NK-92 (cell line): ENCODE measurements around the gene RFFL.

ENCODE experiments used
- DNase-seq: peaks from one replicate; lab custom pipeline; 2025; ENCODE audit not compliant: unreplicated experiment; lab: John Stamatoyannopoulos, UW

Gene RFFL

DNA sequence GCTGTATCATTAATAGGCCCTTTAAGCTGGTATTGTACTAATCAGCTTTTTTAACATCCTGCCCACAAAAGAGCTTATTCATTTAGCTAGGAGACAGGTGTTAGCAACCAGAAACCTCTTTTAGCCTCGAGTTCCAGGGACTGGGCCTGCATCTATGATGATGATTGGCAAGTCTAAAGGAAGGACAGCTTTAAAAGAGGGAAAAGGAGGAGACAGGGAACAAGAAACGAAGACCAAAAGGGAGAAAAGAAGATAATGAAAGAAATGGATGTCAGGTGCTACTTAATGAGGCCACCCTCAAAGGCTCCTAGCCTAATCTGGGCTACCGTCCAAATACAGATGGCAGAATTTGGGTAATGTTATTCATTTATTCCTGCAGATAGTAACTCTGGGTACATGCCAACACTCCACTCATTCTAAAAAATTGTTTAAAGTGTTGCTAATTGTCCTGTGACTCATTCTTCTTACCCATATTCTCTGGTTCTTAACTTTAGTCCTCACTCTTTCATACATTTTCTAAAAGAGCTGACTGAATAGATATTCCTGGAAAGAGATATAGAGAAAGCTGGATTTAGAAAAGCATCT, 18.7 kb upstream of the RFFL start:
- DNase-seq, result no peak

DNA sequence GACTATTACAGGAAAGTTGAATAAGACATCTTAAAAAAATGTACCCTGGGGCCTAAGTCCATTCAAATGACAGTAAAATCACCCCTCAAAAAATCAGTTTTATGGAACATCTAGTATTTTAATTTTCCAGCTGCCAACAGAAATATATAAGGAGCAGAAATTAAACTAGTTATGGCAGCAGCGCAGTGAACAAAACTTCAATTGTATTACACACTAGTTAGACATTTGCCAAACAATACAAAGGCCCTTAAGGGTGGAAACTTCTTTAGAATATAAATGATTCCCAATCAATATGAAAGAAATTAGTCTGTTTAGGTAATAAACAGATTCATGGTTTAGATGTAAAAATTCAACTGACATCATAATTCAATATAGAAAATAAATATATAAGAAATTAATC, 18.1 kb upstream of the RFFL start:
- no peak for DNase-seq

DNA sequence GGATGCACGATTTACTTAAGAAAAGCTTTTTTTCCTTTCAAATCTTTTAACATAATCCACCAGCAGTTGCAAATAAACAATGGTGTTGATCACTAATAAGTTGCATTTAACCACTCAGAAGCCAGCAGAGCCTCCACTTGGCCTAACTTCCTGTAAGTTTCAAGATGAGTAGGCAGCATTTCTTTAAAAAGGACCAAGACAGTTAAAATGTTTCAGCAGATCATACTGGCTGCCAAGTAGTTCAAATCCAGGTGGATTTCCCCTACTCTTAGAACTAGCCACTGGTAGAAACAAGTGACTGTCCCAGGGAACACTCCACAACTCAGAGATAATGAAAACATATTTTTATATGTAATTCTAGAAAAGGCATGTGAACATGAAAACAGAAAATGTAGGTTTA, 17.0 kb upstream of the RFFL start:
- DNase-seq, result no peak

DNA sequence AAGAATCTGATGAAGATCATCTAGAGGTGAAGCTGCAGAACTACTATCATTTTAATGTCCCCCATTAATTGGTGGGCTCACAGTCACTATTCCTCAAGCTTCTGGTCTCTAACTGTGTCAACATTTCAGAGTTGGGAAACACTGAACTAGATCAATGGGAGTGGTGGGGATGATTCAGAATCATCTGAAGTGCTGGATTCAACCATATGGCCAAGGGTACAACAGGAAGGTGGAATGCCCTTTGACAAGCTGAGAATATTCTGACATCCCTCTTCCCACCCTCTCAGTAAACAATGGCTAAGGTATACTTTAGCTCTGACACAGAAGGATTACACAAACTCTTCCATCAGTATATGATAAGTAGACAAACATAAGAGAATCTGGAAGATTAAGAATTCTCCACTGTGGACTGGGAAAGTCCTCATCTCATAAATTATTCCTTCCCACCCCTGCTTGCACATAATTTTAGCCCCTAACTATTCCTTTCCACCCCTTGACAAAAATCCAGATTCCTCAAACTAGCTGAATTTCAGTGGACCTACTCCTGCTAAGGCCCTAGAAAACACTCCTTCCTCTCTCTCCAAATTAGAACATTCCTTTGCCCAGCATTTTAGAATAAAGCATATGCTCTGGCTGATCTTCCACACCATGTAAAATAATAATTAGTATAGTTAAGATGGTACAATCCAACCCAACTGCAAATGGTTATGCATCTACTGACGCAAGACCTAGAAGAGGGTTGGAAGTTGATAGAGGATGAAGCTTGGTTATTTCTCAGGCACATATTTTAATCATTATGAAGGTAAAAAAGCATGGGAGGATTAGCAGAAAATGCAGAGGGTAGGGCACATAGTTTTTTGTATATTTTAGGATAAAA, 16.3 kb upstream of the RFFL start:
- DNase-seq, result no peak

DNA sequence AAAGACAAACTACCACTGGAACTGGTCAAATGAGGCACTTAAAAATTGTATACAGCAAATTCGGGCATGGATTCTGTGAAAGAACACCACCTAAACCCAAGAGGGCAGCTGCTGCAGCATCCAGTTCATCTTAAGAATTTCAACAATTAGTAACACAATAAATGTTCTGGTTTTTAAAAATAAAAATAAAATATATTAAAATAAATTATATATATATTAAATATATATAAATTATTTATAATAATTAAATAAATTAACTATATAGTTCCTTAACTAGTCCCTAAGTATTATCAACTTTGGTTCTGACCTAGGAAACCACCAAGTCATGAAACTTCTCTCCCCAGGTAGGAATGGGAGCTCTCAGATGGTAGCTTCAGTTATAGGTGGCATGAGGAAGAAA, 13.4 kb upstream of the RFFL start:
- no peak for DNase-seq

DNA sequence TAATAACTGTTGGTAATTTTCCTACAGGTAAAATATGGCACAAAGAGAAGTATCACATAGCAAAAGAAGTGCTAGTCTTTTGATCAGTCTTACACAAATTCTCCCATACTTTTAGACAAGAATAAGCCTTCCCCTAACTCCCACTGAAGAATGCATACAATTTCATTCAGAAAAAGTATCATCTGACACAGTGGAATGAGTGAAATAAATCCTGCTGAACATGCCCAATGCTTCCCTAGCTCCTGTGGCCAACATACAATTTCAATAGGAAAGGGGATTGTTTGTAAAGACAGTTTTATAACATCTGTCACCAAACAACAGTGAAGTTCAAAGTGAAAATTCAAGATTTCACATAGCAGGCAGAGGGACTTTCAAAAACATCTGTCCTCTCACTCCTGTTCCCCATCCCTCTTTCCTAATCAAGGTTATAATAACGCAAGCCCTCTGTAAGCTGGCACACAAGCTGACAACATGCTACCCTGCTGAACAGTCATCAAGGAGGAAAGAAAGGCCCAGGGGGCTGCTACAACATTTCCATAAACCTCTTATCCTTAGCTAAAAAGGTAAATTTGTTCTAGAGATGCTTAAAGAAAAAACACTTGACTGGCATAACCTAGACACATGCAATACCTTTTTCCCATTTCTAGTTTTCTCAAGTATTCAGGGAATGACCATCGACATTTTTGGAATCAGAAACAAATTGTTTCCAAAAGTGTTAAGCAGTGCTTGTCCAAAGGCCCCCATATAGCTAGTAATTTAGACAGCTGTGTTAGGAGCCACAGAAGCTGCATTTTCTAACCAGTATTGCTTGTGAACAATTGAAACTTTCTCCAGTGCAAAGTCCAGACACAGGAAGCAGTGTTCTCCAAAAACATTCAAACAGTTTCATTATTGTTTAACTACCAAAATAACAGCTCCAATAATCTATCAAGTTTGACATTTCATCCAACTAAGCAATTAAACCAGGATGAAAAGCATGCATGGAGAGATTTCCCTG, 11.5 kb upstream of the RFFL start:
- no peak for DNase-seq

DNA sequence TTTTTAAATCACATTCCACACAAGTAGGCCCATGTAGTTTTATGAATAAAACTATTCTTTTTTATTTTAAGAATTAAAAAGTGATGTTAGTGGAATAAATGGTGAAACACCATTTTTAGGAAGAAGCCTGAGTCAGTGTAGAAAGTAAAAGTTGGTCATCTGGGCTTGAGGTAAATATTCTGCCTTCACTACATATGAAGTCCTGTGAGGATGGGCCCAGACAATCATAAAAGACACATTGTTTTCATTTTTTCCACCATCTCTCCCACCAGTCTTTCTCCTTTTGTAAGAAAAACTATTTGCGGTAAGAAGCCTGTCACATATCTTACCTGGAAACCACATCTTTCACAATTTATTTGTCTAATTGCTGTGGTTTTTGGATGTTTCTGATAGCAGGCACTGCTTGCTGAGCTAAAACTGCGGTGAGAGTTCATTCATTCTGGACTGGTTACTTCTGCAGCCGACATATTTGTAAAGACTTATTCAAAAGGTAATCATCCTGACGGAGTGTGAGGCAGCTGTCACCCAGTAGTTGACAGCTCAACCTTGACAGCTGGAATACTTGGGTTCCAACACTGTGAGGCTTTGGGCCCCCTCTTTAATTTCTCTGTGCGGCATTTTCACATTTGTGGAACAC, 10.6 kb upstream of the RFFL start:
- DNase-seq, result no peak

DNA sequence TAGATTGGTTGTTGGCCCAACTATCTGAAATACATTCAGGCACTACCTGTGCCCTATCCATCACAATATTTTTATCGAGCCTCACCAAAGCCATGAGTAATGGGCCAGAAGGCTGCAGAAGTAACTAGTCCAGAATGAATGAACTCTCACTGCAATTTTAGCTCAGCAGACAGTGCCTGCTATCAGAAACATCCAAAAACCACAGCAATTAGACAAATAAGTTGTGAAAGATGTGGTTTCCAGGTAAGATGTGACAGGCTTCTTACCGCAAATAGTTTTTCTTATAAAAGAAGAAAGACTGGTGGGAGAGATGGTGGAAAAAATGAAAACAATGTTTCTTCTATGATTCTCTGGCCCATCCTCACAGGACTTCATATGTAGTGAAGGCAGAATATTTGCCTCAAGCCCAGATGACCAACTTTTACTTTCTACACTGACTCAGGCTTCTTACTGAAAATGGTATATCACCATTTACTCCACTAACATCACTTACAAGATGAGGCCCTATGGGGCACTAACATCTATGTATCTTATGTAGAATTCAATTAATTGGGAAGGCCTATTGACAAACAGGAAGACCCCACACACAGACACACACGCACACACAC, 9.8 kb upstream of the RFFL start:
- DNase-seq, result no peak

DNA sequence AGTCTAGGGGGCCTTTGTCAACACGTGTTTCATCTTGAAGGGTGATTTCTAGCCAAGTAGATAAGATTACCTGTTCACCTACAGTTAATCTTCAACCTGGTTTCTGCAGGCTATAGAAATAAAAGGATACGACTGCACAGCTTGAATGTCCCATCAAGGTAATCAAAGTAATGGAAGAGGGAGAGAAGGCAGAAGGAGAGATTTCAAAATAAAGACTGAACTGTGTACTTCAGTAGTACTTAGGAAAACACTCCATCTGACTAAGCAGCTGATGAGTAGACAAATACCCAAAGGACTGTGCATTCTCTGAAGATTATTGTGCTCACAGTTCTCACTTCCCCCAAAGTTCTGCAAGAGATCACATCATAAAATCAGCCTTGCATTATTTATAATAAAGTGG, 5.8 kb upstream of the RFFL start:
- no peak for DNase-seq

DNA sequence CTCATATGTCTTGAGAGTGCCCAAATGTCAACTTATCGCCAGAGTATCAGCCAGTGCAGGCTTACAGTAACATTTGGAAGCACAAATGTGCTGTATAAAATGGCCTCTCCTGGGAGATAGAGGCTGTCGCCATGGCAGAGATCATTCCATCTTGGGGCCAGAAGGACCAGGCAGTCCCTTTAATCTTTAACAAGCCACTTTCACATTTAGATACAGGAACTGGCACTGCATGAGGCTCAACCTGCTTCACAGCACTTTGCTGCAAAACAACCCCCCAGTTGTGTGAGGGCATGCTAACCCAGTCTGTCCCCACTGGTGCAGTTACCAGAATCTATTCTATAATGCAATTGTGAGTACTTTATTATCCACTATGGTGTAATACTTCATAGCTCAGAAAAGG, 4.7 kb upstream of the RFFL start:
- no peak for DNase-seq

DNA sequence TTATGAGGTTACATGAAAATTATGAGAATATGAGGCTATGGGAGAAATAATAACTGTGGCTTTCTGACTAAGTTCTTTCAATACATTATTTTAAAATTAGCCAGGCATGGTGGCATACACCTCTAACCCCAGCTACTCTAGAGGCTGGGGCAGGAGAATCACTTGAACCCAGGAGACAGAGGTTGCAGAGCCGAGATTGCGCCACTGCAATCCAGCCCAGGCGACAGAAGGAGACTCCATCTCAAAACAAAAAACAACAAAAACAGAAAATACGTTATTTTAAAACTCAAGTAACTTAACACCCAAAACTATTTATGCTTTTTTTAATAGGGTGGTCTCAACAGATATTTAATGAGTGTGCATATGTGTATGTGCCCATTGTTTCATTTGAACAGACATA, 2.4 kb upstream of the RFFL start:
- DNase-seq, result no peak

DNA sequence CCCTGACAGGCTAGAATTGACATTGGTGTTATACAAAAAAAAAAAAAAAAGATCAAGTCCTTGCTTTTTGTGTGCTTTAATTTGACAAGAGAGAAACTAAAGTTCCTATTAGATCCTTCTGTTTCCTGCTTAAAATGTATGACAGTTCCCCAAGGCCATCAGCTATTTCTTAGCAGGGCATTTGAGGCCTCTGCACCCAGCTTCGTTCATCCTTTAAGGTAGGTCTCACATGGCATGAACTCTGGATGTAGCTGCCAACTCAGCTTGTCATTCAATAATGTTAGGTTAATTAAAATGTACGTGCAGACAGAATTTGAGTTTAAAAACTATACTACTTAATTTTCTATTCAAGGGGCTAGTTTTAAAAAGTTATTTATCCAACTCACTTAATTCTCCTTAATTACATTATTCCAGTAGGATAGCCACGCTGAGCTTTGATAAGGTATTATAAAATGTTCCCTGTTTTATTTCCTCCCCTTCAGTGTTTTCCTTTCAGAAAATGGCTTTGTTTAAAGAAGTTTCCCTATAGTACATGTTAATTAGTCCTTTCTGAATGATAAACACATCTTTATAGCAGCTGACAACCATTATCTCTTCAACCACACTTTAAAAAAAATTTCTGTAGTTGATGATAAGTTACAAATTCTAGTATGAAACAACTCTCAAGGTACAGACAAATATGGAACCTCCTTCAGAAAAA, 1.2 kb upstream of the RFFL start:
- no peak for DNase-seq

DNA sequence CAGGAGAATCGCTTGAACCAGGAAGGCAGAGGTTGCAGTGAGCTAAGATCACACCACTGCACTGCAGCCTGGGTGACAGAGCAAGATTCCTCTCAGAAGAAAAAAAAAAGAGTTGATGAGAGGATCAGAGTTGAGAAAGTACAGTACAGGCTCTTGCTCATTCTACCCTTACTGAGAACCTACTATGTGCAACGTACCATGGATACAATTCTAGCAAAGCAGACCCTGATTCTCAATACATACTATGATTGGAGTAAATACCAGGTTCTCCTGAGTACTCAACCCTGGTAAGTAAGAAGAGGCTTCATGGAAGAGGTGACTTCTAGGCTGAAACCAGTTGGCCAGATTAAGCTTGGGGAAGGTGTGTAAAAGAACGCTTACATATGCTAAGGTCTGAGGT, 1.2 kb downstream of the RFFL start:
- no peak for DNase-seq

DNA sequence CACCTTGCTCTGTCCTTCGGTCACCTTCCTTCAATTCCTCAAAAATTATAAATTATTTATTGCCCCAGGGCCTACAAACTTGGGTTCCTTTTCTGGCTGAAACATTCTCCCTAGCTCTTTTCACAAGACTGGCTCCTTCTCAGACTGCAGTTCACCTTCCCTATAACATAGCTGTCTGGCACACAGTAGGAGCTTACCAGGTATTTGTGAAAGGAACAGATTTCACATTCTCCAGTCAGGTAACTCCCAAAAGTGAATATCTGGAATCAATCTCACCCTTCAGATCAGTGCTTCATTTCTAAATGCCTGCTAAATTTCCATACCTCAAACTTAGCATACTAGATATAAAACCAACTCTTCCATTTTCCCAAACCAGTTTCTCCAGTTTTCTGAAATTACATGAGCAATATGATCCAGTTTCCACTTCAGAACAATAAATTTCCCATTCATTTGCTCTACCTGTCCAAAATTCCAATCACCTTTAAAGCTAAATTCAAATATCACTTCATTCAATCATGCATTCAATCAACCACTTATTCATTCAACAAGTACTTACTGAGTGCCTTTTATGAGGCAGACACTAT, 6.1 kb downstream of the RFFL start:
- DNase-seq, result no peak

DNA sequence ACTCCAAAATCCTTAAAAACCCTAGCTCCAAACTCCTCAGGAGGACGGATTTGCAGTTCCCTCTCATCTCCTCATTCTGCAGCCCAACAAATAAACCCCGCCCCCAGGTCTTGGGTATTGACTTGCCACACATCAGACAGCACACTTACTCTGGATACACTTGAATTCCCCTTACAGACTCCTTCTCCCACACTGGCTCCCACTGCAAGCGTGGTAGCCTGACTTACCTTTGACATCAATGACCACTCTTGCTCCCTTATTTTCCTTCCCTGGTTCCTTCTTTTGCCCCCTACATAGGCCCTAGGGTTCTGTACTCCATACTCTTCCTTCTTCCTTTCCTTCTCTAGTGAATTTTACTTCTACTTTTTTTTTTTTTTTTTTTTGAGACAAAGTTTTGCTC, 7.5 kb downstream of the RFFL start:
- no peak for DNase-seq

DNA sequence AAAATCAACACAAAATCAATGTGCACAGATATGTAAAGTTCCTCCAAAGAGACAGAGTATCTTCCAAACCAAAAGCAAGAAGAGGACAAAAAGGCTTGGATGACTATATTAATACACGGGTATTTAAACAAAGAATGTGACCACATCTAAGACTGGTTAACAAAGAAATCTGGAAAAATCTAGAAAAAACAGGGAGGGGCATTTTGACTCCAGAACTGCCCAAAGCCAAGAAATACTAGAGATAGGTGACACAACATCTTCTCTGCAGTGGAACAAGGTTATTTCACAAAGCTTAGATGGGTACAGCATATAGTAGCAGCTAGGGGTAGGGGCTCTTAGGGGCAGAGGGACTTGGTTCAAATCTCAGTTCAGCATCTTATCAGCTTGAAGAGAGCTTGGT, 10.3 kb downstream of the RFFL start:
- DNase-seq, result no peak

DNA sequence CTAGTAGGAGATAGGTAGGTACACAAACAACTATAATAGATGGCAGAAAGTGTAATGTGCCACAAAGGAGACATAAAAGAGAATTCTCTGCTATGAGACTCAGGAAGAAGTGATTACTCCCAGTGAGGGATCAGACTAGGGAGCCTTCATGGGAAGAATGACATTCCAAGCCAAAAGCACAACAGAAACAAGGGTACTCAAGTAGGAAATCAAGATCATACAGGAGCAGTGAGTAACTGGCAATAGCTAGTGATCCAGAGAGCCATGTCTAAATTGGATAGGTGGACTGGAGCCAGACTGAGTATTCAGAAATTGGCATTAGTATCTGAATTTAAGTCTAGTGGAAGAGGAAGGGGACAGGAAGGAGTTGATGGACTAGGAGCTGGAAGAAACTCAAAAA, 10.7 kb downstream of the RFFL start:
- DNase-seq, result no peak

DNA sequence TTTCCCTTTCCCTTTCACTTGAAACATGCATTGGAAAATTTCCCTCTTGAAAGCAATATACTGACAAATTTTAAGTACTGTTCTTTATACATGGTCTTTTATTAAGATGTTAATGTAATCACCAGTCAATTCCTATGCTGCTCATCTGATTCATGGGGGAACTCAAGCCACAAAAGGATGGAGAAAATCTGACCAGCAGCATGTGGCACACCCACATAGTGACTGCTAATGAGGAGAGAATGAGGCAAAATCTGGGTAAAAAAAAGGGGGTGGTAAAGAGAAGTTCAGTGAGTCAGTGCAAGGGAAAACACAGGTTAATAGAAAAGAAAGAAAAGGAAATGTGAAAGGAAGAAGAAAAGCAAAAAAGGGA, 11.3 kb downstream of the RFFL start:
- no peak for DNase-seq

DNA sequence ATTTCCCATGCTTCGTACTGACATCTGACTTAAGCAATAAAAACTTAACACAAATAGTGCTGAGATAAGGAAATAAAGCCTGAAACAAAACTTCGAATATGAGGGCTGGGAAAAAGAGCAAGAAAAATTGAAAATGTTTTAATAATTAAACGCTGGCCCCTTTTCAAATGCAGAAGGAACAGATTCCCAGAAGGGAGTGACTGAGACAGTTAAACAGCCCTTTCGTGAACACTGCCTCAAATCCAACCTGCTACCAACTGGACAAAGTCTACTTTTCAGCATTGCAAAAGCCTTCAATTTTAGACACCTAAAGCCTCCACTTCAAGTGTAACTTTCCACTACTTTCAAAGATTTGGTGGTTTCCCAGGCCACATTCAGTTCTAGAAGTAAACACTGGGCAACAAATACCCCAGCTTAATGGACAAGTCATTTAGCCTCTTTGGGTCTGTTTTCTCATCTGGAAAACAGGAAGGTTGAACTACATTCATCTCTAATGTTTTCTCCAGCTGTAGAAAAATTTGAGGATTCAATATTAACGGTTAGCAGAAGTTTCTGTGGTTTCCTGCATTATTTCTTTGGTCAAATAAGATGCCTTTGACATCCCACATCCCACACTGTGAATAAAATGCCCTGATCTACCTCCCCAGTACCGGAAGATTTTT, 11.8 kb downstream of the RFFL start:
- DNase-seq, result no peak
